Ovary (tissue), 9 donors: ENCODE results near the gene AP1B1. TPM values are rescaled to one million over a fixed set of nuclear protein-coding genes. Genes with fewer than 3 reads are reported as not detected.

Source experiments
- DNase-seq, 5 donors: peaks; one replicate each; pipeline ENCODE4 v3.0.0-alpha.2; 2019 to 2020
- H3K27ac ChIP-seq, 2 donors: fragments of 200-600 bp; one replicate each; pipeline versions ENCODE4 v1.5.1 to v1.8.0; 2019 to 2022
- H3K27me3 ChIP-seq: fragments of 200-600 bp; one replicate; pipeline ENCODE4 v1.8.0; 2022
- H3K36me3 ChIP-seq: fragments of 200-600 bp; sonication (generic); one replicate; pipeline ENCODE4 v1.5.1; 2019
- H3K4me1 ChIP-seq: one replicate; pipeline ENCODE4 v1.8.1; 2013; ENCODE audit warnings: mild to moderate bottlenecking, moderate library complexity; ENCODE audit not compliant: insufficient read depth
- H3K4me3 ChIP-seq: fragments of 200-600 bp; sonication (generic); one replicate; pipeline ENCODE4 v1.5.1; 2017
- H3K9me3 ChIP-seq, 2 donors: fragments of 200-600 bp in 1 of 2; sonication (generic) in 1 of 2; one replicate each; pipeline versions ENCODE4 v1.5.1 to v1.8.1; 2013 to 2019; ENCODE audit warnings: mild to moderate bottlenecking in 1 of 2, moderate library complexity in 1 of 2
- CTCF ChIP-seq, 3 donors: fragments of 450-650 bp in 2 of 3; fragments of 200-600 bp in 1 of 3; IDR thresholded peaks; one replicate each; pipeline versions ENCODE4 v1.5.1 to v1.8.0; 2016 to 2022; ENCODE audit warnings: antibody characterized with exemption in 3 of 3, mild to moderate bottlenecking in 1 of 3
- EP300 ChIP-seq: sonication (generic); formaldehyde crosslinking; IDR thresholded peaks from one replicate; pipeline ENCODE4 v1.6.1; 2017; ENCODE audit warnings: antibody characterized with exemption
- POLR2A ChIP-seq: fragments of 450-650 bp; IDR thresholded peaks from one replicate; pipeline ENCODE4 v1.6.1; 2017; ENCODE audit warnings: antibody characterized with exemption, mild to moderate bottlenecking, moderate library complexity
- WGBS, 3 donors: extraction: QIAGEN DNeasy Blood & Tissue Kit in 1 of 3; methylation state at CpG; one replicate each; pipeline versions ENCODE4 v1.1.5 to v1.1.7; 2013 to 2017; 5-methylcytosine and 5-hydroxymethylcytosine counted together
- intact Hi-C, 4 donors: fragments of 100-400 bp; cut with DNase I; formaldehyde crosslinking; loops; one replicate each; pipeline versions ENCODE4 v1.11.0 to v1.15.1; 2022 to 2023
- polyA plus RNA-seq, 2 donors: library from polyadenylated mRNA; stranded (reverse); fragments of 200-250 nt in 1 of 2; fragments of 350-450 nt in 1 of 2; fragmentation: Illumina TruSeq in 1 of 2; extraction: RNeasy Lipid Tissue Mini Kit (QIAGEN cat#74804) in 1 of 2; gene quantifications; one replicate each; pipeline ENCODE4 v1.2.3, GENCODE V29; 2013 to 2014
- total RNA-seq, 7 donors: library from RNA; depleted of rRNA in 2 of 7; stranded (reverse); fragments of >200 nt in 2 of 7; fragmentation: NEBNext Ultra II Directional in 3 of 7; extraction: Animal tissue kit (Norgen Biotek cat#: 25700) in 3 of 7; gene quantifications; one replicate each; pipeline versions ENCODE4 v1.1.0 to v1.2.4, GENCODE V29; 2016 to 2023
- donor health status: DM: no; HTN: no; CAD: no; lungs with moderate emphysema.
- donor health status: DM: no; HTN: no; CAD: no.
- donor health status: Bipolar disorder and iron deficiency.
- donor health status: DM: yes; HTN: yes; CAD: no.
- donor health status: DM: no; HTN: no; CAD: no.
- donor health status: DM: yes; HTN: yes; CAD: no.

AP1B1 gene
- total and polyA plus RNA-seq, 9 donors: 17.7 to 54.0 (median 36.8) TPM

GRCh38 chr22:29341849-29342127 lies 46.6 kb downstream of the AP1B1 start:
- no peaks in the 10 kb centered on the region for H3K36me3 ChIP-seq
- no peak overlapping the region for H3K4me3 ChIP-seq
- TF ChIP-seq EP300 (no peak), POLR2A (no peak), CTCF (IDR thresholded peaks at IDR 0.05) (no peak)
- no peaks in the 10 kb centered on the region for H3K9me3 ChIP-seq
- H3K27me3 ChIP-seq: no peaks in the 10 kb centered on the region
- DNase-seq: no peak
- 90 to 100% (median 100%) methylated on average over 2 of the region's 2 CpGs for WGBS, 3 donors
- intact Hi-C loops: no loop called here
- H3K27ac ChIP-seq: no peak overlapping the region
- no peaks in the 10 kb centered on the region for H3K4me1 ChIP-seq

GRCh38 chr22:29341056-29341848 lies 47.1 kb downstream of the AP1B1 start:
- DNase-seq: no peak
- no peak overlapping the region for H3K4me3 ChIP-seq
- no peak overlapping the region for H3K27ac ChIP-seq
- TF ChIP-seq EP300 (no peak), CTCF (IDR thresholded peaks at IDR 0.05) (no peak), POLR2A (no peak)
- no peaks in the 10 kb centered on the region for H3K9me3 ChIP-seq
- intact Hi-C loops: no loop called here
- H3K27me3 ChIP-seq: no peaks in the 10 kb centered on the region
- H3K4me1 ChIP-seq: no peaks in the 10 kb centered on the region
- no peaks in the 10 kb centered on the region for H3K36me3 ChIP-seq
- 91 to 92% (median 91%) methylated on average over 25 of the region's 25 CpGs for WGBS, 3 donors

- H3K36me3 ChIP-seq: no peaks in the 10 kb centered on the region
- WGBS, 3 donors: 84 to 87% (median 86%) methylated on average over 8 of the region's 8 CpGs
Observed at GRCh38 chr22:29340566-29340965, 47.8 kb downstream of the AP1B1 start.

DNA sequence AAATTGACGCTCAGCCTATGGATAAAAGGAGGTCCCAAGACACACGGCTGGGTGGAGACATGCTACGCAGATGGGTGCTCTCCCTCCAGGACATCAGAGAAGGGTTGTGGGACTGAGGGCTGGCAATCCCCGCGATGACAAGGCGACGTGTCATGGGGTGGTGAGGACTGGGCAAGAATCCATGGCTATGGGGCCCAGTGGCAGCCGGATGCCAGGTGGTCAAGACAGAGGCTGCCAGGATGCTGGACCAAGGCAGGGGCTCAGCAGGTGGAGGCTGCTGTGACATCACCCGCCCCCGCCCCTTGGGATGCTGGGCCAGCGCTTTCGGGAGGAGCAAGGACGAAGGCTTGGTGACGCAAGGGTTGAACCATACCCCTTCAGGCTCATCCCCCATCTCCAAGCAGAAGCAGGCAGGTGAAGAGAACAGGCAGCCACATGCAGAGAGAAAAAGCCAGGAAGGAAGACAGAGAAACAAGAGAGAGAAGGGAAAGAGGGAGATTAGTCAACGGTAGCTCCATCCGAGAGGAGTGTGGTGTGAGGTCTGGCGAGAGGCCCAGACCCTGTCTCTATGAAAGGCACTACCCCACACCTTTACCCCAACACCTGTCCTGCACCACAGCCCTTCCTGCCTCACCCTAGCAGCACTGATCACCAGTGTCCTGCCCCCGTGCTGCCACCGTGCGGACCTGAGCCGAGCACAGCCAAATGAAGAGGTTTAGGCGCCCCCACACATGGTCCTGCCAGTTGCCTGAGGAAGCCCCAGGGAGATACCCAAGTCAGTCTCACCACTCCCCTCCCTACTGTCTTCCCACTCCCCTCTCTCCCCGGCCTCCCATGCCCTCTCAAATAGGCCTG lies 48.8 kb downstream of the AP1B1 start:
- Histone ChIP-seq H3K9me3 (no peaks in the 10 kb centered on the region), H3K4me1 (no peaks in the 10 kb centered on the region), H3K4me3 (no peak overlapping the region), H3K36me3 (no peaks in the 10 kb centered on the region), H3K27me3 (no peaks in the 10 kb centered on the region), H3K27ac (no peak overlapping the region)
- WGBS, 3 donors: 91 to 92% (median 92%) methylated on average over 23 of the region's 23 CpGs
- intact Hi-C loops: no loop called here
- no peak for DNase-seq
- TF ChIP-seq CTCF (IDR thresholded peaks at IDR 0.05) (no peak), POLR2A (no peak), EP300 (no peak)

More at GRCh38 chr22:29340566-29340965, 47.8 kb downstream of the AP1B1 start:
- no peak overlapping the region for H3K4me3 ChIP-seq
- H3K27me3 ChIP-seq: no peaks in the 10 kb centered on the region
- intact Hi-C loops: no loop called here
- DNase-seq: no peak
- H3K27ac ChIP-seq: no peak overlapping the region
- TF ChIP-seq POLR2A: no peak
- no peak for TF ChIP-seq EP300
- no peak for TF ChIP-seq CTCF (IDR thresholded peaks at IDR 0.05)
- H3K9me3 ChIP-seq: no peaks in the 10 kb centered on the region
- H3K4me1 ChIP-seq: no peaks in the 10 kb centered on the region
